A673 (cell line): ENCODE data around the gene ARSA. TPM values are rescaled to one million over a fixed set of nuclear protein-coding genes. Genes with fewer than 3 reads are reported as not detected.
A peak's percentile ranks its signal among the peaks of the same experiment; 100 is the strongest.

Experiments
- Bru-seq: library from RNA; stranded (reverse); fragments of 400-500 nt; gene quantifications from one replicate; lab custom pipeline; 2021; lab: Mats Ljungman, UMichigan
- BruChase-seq, 2 experiments: library from RNA; stranded (reverse); fragments of 400-500 nt; gene quantifications; one replicate each; lab custom pipeline; 2021; lab: Mats Ljungman, UMichigan
- BruUV-seq: library from RNA; stranded (reverse); fragments of 400-500 nt; replicated peaks from 2 replicates; lab custom pipeline; 2021; lab: Mats Ljungman, UMichigan
- CTCF ChIA-PET: fragments of 300-600 bp; sonication (Branson Sonifier 250); formaldehyde crosslinking; loops from one replicate; lab custom pipeline; 2022; ENCODE audit warnings: antibody characterized with exemption; lab: Charles Lee
- POLR2A ChIA-PET: fragments of 300-600 bp; sonication (Branson Sonifier 250); formaldehyde crosslinking; loops from one replicate; lab custom pipeline; 2022; ENCODE audit warnings: antibody characterized with exemption; ENCODE audit not compliant: low non-redundant PET; lab: Charles Lee
- DNase-seq: peaks from one replicate; pipeline ENCODE4 v3.0.0-alpha.2; 2015; ENCODE audit warnings: low spot score
- H3K27ac ChIP-seq: fragments of 200-600 bp; sonication (generic); 2 replicates; pipeline ENCODE4 v1.5.1; 2016; ENCODE audit warnings: mixed run types, low read depth, mild to moderate bottlenecking, mixed read lengths, antibody characterized with exemption, low read length; ENCODE audit not compliant: poor library complexity, severe bottlenecking
- H3K27me3 ChIP-seq: fragments of 200-600 bp; sonication (generic); replicated peaks from 2 replicates; pipeline ENCODE4 v1.6.1; 2017; ENCODE audit warnings: mixed run types, low read depth, mild to moderate bottlenecking, mixed read lengths, antibody characterized with exemption, low read length; ENCODE audit not compliant: insufficient read depth, poor library complexity
- H3K36me3 ChIP-seq: fragments of 200-600 bp; sonication (generic); 2 replicates; pipeline ENCODE4 v1.6.1; 2016; ENCODE audit warnings: mixed run types, mild to moderate bottlenecking, mixed read lengths, antibody characterized with exemption, low read length; ENCODE audit not compliant: insufficient read depth, poor library complexity, severe bottlenecking
- H3K4me1 ChIP-seq: fragments of 200-600 bp; sonication (generic); 2 replicates; pipeline ENCODE4 v1.6.1; 2017; ENCODE audit warnings: mixed run types, mild to moderate bottlenecking, mixed read lengths, antibody characterized with exemption, low read length; ENCODE audit not compliant: insufficient read depth, poor library complexity, severe bottlenecking
- H3K4me3 ChIP-seq: fragments of 200-600 bp; sonication (generic); 2 replicates; pipeline ENCODE4 v1.5.1; 2016; ENCODE audit warnings: low read depth, mixed run types, mild to moderate bottlenecking, mixed read lengths, low read length; ENCODE audit not compliant: poor library complexity, severe bottlenecking
- H3K9me3 ChIP-seq: fragments of 200-600 bp; sonication (generic); 2 replicates; pipeline ENCODE4 v1.6.1; 2016; ENCODE audit warnings: mixed run types, low read depth, mild to moderate bottlenecking, mixed read lengths, antibody characterized with exemption, low read length; ENCODE audit not compliant: poor library complexity, severe bottlenecking
- EZH2 ChIP-seq: fragments of 200-600 bp; sonication (generic); IDR thresholded peaks from 2 replicates; pipeline ENCODE4 v1.6.1; 2017; ENCODE audit warnings: borderline replicate concordance, low read depth, mild to moderate bottlenecking, mixed read lengths, antibody characterized with exemption, low read length; ENCODE audit not compliant: poor library complexity, severe bottlenecking
- intact Hi-C: fragments of 100-400 bp; cut with micrococcal nuclease; formaldehyde crosslinking; loops from one replicate; pipeline ENCODE4 v1.10.0; 2022; ENCODE audit not compliant: unreplicated experiment
- long read RNA-seq: library from polyadenylated mRNA; stranded (forward); transcript quantifications from one replicate; pipeline ENCODE4 v2.0.0, GENCODE V29; 2022
- total RNA-seq: library from RNA; stranded (reverse); gene quantifications from 2 replicates; pipeline ENCODE4 v1.2.3, GENCODE V29; 2021
- TF ChIP-seq, protein P1 (sequence below): fragments of 300-800, 200-600 bp; sonication (generic); conservative IDR thresholded peaks from 2 replicates; pipeline ENCODE4 v1.5.1; 2017; ENCODE audit warnings: low read depth, mild to moderate bottlenecking, antibody characterized with exemption, low read length, moderate library complexity, mixed read lengths

The ARSA gene
- total RNA-seq (15.6 and 19.6 TPM in 2 replicates), Bru-seq, nascent RNA (percentile 42 among the genes with signal in this experiment), BruChase-seq, experiment 1, labeled RNA remaining after a 2-hour chase (percentile 52 among the genes with signal in this experiment), BruChase-seq, experiment 2, labeled RNA remaining after a 6-hour chase (percentile 51 among the genes with signal in this experiment)
- long read RNA-seq, transcript ARSA-201 (8 exons, 2,050 nt): major isoform, 14 of 32 reads
- long read RNA-seq, partial matches to known transcripts: 10 of 32 reads
- long read RNA-seq, other reads (novel, unspliced or antisense): 5 of 32 reads

GRCh38 chr22:50627642-50628542 is at the start of gene ARSA:
ARSA (minus strand) TSS chr22:50628152; CDS start chr22:50627779, 373 bp downstream.
- CTCF ChIA-PET: interaction anchor here (0.7 kb wide), 1 partner anchor 49 kb away, joined by 5 read pairs; no protein-coding TSS in a partner anchor
- no TSS peak for BruUV-seq
- no peaks in the 10 kb centered on the region for H3K36me3 ChIP-seq
- H3K4me1 ChIP-seq: peaks cover 5% of the 10 kb centered on the region
- peak within 1 kb of the TSS; percentile 72 for H3K27ac ChIP-seq
- POLR2A ChIA-PET: interaction anchor here (0.5 kb wide), 1 partner anchor 361 kb away, joined by 3 read pairs; no protein-coding TSS in a partner anchor
- no peaks in the 10 kb centered on the region for H3K27me3 ChIP-seq
- peak within 1 kb of the TSS; percentile 96 for H3K4me3 ChIP-seq
- TF ChIP-seq EZH2: no peak
- TF ChIP-seq, protein P1, sequence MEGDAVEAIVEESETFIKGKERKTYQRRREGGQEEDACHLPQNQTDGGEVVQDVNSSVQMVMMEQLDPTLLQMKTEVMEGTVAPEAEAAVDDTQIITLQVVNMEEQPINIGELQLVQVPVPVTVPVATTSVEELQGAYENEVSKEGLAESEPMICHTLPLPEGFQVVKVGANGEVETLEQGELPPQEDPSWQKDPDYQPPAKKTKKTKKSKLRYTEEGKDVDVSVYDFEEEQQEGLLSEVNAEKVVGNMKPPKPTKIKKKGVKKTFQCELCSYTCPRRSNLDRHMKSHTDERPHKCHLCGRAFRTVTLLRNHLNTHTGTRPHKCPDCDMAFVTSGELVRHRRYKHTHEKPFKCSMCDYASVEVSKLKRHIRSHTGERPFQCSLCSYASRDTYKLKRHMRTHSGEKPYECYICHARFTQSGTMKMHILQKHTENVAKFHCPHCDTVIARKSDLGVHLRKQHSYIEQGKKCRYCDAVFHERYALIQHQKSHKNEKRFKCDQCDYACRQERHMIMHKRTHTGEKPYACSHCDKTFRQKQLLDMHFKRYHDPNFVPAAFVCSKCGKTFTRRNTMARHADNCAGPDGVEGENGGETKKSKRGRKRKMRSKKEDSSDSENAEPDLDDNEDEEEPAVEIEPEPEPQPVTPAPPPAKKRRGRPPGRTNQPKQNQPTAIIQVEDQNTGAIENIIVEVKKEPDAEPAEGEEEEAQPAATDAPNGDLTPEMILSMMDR: 0 out of 2 replicates have a peak, but pooled peaks have one; percentile 24
- DNase-seq: peak; percentile 84
- H3K9me3 ChIP-seq: no peaks in the 10 kb centered on the region
- intact Hi-C loops: no loop called here

GRCh38 chr22:50676661-50677492 is 48.9 kb upstream of the ARSA start:
- H3K27ac ChIP-seq: no peak overlapping the region
- no peak for DNase-seq
- H3K36me3 ChIP-seq: no peaks in the 10 kb centered on the region
- CTCF ChIA-PET: no interaction called here
- no peaks in the 10 kb centered on the region for H3K9me3 ChIP-seq
- no TSS peak for BruUV-seq
- H3K4me3 ChIP-seq: no peak overlapping the region
- TF ChIP-seq EZH2: no peak
- TF ChIP-seq, protein P1: no peak
- POLR2A ChIA-PET: no interaction called here
- peaks cover 5% of the 10 kb centered on the region for H3K27me3 ChIP-seq
- H3K4me1 ChIP-seq: peaks cover 5% of the 10 kb centered on the region
- intact Hi-C loops: no loop called here

DNA sequence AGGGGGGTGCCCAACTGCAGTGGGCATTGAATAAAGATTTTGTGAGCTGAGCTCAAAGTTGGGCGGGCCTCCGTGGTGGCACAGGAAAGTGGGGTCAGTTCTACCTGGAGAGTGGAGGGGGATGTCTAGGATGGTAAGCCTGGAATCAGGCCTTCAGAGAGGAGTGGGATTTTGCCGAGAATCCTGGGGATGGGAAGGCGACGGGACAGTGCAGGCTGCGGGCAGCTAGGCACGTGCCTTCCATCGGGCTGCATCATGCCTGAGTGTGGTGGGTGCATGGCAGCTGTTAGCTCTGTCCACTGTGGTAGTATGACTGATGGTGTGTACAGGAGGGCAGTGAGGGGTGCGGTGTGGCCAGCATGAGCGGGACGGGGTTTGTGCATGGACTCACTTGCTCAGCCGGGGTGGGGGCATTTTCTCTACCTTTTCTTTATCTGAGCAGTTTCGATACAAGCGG is 48.3 kb upstream of the ARSA start:
- Histone ChIP-seq H3K9me3 (no peaks in the 10 kb centered on the region), H3K4me1 (peaks cover 5% of the 10 kb centered on the region), H3K4me3 (no peak overlapping the region), H3K27ac (no peak overlapping the region), H3K36me3 (no peaks in the 10 kb centered on the region), H3K27me3 (peaks cover 5% of the 10 kb centered on the region)
- ChIA-PET POLR2A (no interaction called here), CTCF (no interaction called here)
- TF ChIP-seq, protein P1: no peak
- TF ChIP-seq EZH2: no peak
- no TSS peak for BruUV-seq
- intact Hi-C loops: no loop called here
- DNase-seq: no peak
